ENCODE data around the gene ERC2. TPM values are rescaled to one million over a fixed set of nuclear protein-coding genes. Genes with fewer than 3 reads are reported as not detected.
A peak's percentile ranks its signal among the peaks of the same experiment; 100 is the strongest.

ERC2 gene
- total RNA-seq, 4 donors from 2014 or later, result 0.81 to 2.9 (median 1.6) TPM

DNA sequence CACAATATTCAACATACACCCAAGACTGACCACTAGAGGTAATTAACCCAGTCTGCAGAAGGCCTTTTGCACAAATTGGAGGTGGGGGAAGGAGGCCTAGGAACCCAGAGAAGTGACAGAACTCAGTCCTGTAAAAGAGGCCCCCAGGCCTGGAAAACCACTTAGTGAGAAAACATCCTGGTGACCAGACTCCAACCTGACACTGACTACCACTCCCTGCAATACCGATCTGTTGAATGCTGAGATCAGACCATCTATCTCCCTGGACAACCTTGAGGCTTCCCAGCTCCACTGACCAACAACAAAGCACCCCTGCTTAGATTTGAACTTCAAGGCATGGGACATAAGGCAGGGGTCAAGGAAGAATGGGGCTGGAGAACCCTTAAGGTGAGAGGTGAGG lies 719.2 kb downstream of the ERC2 start:
- WGBS, 2 donors (ENCODE audit: low coverage in 1 of 2), result 67% methylated on average over 1 of the region's 1 CpG; no CpG with 5 or more reads in 1 of the 2 donors
- H3K27me3 ChIP-seq, result no peaks in the 10 kb centered on the region
- H3K4me3 ChIP-seq, result no peak overlapping the region
- ATAC-seq, result no peak
- H3K4me1 ChIP-seq, result no peaks in the 10 kb centered on the region
- TF ChIP-seq POLR2AphosphoS5 (IDR thresholded peaks at IDR 0.05) (no peak), POLR2A (IDR thresholded peaks at IDR 0.05) (no peak), EP300 (IDR thresholded peaks at IDR 0.05) (no peak)
- TF ChIP-seq, protein P1, sequence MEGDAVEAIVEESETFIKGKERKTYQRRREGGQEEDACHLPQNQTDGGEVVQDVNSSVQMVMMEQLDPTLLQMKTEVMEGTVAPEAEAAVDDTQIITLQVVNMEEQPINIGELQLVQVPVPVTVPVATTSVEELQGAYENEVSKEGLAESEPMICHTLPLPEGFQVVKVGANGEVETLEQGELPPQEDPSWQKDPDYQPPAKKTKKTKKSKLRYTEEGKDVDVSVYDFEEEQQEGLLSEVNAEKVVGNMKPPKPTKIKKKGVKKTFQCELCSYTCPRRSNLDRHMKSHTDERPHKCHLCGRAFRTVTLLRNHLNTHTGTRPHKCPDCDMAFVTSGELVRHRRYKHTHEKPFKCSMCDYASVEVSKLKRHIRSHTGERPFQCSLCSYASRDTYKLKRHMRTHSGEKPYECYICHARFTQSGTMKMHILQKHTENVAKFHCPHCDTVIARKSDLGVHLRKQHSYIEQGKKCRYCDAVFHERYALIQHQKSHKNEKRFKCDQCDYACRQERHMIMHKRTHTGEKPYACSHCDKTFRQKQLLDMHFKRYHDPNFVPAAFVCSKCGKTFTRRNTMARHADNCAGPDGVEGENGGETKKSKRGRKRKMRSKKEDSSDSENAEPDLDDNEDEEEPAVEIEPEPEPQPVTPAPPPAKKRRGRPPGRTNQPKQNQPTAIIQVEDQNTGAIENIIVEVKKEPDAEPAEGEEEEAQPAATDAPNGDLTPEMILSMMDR (IDR thresholded peaks at IDR 0.05), result no peak
- no peak overlapping the region for H3K27ac ChIP-seq
- H3K9me3 ChIP-seq, result no peaks in the 10 kb centered on the region
- no peaks in the 10 kb centered on the region for H3K36me3 ChIP-seq

DNA sequence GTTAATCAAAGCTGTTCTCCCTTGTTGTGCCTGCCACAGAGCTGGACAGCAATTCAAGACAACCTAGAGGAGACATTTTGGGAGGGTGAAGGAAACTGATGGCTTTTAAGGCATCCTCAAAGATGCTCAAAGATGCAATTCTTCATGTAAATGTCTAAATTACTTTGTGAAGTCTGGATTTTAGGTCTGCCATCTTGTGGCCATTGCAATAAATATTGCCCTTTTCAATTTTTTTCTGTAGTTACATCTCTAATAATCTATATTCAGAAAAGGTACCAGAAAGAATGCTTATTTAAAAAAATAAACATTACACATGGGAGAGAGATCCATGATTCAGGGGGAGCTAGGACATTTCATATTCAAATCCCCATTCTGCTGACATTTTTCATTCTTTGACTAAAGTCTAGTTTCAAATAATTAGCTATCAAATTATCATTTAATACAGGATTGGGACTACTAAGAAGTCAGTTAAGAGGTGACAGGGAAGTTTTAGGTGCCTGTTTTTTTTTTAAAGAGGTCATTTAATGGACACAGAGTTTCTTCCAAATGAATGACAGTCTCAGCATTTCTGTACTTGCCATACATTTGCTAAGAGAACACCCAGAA lies 721.4 kb downstream of the ERC2 start:
- Histone ChIP-seq H3K4me3 (no peak overlapping the region), H3K27ac (no peak overlapping the region), H3K4me1 (no peaks in the 10 kb centered on the region), H3K27me3 (no peaks in the 10 kb centered on the region), H3K9me3 (no peaks in the 10 kb centered on the region), H3K36me3 (no peaks in the 10 kb centered on the region)
- no peak for ATAC-seq
- TF ChIP-seq, protein P1 (IDR thresholded peaks at IDR 0.05), result peak; percentile 12 to 52 (median 30)
- TF ChIP-seq POLR2A (IDR thresholded peaks at IDR 0.05) (no peak), POLR2AphosphoS5 (IDR thresholded peaks at IDR 0.05) (no peak)

DNA sequence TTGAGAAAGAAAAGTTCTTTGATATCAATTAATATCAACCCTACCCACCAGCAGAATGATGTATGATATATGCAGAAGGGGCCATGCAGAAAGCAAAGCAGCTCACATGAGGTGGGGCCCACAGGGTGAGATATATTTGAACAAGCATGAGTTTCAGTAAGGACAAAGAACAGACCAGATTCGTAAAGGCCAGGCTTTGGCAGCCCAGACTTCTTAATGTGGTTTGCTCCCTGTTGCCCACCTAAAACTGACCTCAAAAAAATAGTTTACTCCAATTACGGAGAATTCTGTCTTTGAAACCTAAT lies 725.5 kb downstream of the ERC2 start:
- H3K9me3 ChIP-seq, result no peaks in the 10 kb centered on the region
- no peaks in the 10 kb centered on the region for H3K36me3 ChIP-seq
- H3K4me3 ChIP-seq, result no peak overlapping the region
- ATAC-seq, result no peak
- H3K27ac ChIP-seq, result no peak overlapping the region
- no peaks in the 10 kb centered on the region for H3K4me1 ChIP-seq
- H3K27me3 ChIP-seq, result no peaks in the 10 kb centered on the region
- TF ChIP-seq, protein P1 (IDR thresholded peaks at IDR 0.05), result no peak
- TF ChIP-seq POLR2AphosphoS5 (IDR thresholded peaks at IDR 0.05) (no peak), POLR2A (IDR thresholded peaks at IDR 0.05) (no peak)
- WGBS, 2 donors (ENCODE audit: low coverage in 1 of 2), result 95 to 100% methylated on average over 1 to 2 of the region's 2 CpGs

DNA sequence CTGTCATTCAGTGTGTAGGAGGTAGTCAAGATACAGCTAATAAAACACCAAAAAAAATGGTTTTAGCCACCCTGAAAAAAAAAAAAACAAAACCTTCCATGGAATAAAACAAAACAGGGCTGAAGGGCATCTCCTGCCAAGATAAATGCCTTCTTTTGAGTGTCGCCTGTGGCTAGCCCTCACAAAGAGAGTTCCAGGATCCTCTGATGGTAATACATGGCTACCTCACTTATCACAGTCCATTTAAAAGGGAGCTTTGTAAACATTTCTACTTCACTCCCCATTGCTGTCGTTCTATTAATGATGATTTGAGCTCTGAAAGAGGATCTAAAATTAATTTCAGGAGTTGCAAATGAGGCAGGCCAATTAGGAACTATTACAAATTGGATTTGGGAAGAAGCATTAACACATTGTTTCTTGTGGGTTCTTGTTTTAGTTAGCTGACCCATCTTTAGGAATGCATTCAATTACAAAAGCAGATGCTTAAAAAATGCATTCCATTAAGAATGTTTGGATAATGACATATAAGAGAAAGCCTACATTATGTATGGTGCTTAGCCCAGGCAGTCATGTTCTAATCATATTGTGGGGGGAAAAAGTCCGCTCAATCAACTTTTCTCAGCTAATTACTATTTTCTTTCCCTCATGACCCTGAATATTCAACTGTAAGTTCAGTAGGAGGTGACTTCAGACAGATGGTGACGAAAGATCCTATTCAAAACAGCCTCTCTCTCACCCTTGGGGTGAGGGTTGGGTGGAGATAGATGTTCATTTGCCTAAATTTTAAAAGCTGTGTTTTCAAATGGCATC lies 726.0 kb downstream of the ERC2 start:
- Histone ChIP-seq H3K9me3 (no peaks in the 10 kb centered on the region), H3K4me3 (no peak overlapping the region), H3K27me3 (no peaks in the 10 kb centered on the region), H3K4me1 (no peaks in the 10 kb centered on the region), H3K36me3 (no peaks in the 10 kb centered on the region), H3K27ac (no peak overlapping the region)
- no peak for ATAC-seq
- WGBS, 2 donors (ENCODE audit: low coverage in 1 of 2), result 73 to 75% methylated on average over 4 of the region's 4 CpGs
- no peak for TF ChIP-seq POLR2A (IDR thresholded peaks at IDR 0.05)
- TF ChIP-seq, protein P1 (IDR thresholded peaks at IDR 0.05), result no peak
- no peak for TF ChIP-seq POLR2AphosphoS5 (IDR thresholded peaks at IDR 0.05)
- TF ChIP-seq EP300 (IDR thresholded peaks at IDR 0.05), result no peak

DNA sequence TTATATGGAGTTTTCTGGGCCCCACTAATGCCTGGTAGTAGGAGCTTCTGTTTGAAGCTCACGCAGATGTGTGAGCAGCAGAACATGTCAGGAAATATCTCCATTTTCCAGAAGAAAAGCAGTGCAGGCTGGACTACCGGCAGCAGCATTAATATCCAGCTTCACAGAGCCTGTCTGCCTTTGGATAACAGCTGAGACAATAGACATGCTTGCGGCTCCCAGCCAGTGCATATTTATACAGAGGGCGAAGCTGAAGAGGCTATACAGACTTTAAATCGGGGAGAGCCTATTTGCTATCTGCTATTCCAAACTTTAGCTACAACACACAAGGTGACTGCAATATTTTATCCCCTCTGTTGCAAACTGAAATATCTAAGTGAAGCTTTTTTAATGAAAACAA lies 731.1 kb downstream of the ERC2 start:
- TF ChIP-seq, protein P1 (IDR thresholded peaks at IDR 0.05), result no peak
- TF ChIP-seq POLR2A (IDR thresholded peaks at IDR 0.05) (no peak), EP300 (IDR thresholded peaks at IDR 0.05) (no peak), POLR2AphosphoS5 (IDR thresholded peaks at IDR 0.05) (no peak)
- WGBS, 2 donors (ENCODE audit: low coverage in 1 of 2), result 0 to 46% methylated on average over 2 to 4 of the region's 5 CpGs
- Histone ChIP-seq H3K27me3 (no peaks in the 10 kb centered on the region), H3K27ac (no peak overlapping the region), H3K4me3 (no peak overlapping the region), H3K36me3 (no peaks in the 10 kb centered on the region), H3K4me1 (no peaks in the 10 kb centered on the region), H3K9me3 (no peaks in the 10 kb centered on the region)
- no peak for ATAC-seq
